Measurements from ENCODE around the gene DUSP14.

DNA sequence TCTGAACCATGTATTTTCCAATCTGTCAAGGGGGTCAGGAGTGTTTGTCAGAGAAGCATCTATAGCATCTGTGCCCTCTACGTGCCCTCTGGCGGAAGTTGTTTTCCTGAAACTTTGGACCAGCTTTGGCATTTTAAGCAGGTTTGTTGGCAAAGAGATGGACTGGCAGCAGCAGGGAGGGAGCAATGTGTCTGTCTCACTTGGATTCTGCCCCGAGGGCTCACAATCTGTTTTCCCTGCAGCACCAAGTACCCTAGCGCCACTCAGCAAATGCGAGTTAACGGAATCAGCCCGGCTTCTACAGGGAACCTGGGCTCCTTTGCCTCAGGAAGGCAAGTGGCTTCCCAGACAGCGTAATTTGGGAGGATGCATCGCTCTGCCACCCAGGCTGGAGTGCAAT, 17.4 kb downstream of the DUSP14 start:
- TF ChIP-seq EZH2 (IDR thresholded peaks at IDR 0.05; ENCODE audit: insufficient read depth, poor library complexity, severe bottlenecking) (no peak), EZH2phosphoT487 (IDR thresholded peaks at IDR 0.05; ENCODE audit: insufficient read depth, low read depth) (no peak)
